Muscle layer of duodenum (tissue), 2 donors: ENCODE measurements around the gene TMEM203.

ENCODE experiments used
- H3K27ac ChIP-seq: one replicate; pipeline ENCODE4 v1.7.0; 2013; ENCODE audit warnings: mild to moderate bottlenecking, low read length
- H3K27me3 ChIP-seq: one replicate; pipeline ENCODE4 v1.7.0; 2013; ENCODE audit warnings: low read depth, mild to moderate bottlenecking, control low read depth, low read length
- H3K36me3 ChIP-seq, 2 donors: one replicate each; pipeline ENCODE4 v1.7.0; 2013; ENCODE audit warnings: low read length in 2 of 2, control low read depth in 1 of 2, mild to moderate bottlenecking in 1 of 2; ENCODE audit not compliant: insufficient read depth in 2 of 2, control insufficient read depth in 1 of 2
- H3K4me1 ChIP-seq, 2 donors: one replicate each; pipeline ENCODE4 v1.7.0; 2013; ENCODE audit warnings: low read length in 2 of 2, mild to moderate bottlenecking in 2 of 2, control low read depth in 1 of 2, moderate library complexity in 1 of 2; ENCODE audit not compliant: insufficient read depth in 2 of 2, control insufficient read depth in 1 of 2
- H3K4me3 ChIP-seq, 2 donors: one replicate each; pipeline ENCODE4 v1.7.0; 2013; ENCODE audit warnings: low read length in 2 of 2, low read depth in 1 of 2, mild to moderate bottlenecking in 1 of 2
- H3K9me3 ChIP-seq, 2 donors: one replicate each; pipeline ENCODE4 v1.7.0; 2013; ENCODE audit warnings: low read length in 2 of 2, control low read depth in 1 of 2, mild to moderate bottlenecking in 1 of 2; ENCODE audit not compliant: control insufficient read depth in 1 of 2
- donor health status: healthy.

The TMEM203 gene

DNA sequence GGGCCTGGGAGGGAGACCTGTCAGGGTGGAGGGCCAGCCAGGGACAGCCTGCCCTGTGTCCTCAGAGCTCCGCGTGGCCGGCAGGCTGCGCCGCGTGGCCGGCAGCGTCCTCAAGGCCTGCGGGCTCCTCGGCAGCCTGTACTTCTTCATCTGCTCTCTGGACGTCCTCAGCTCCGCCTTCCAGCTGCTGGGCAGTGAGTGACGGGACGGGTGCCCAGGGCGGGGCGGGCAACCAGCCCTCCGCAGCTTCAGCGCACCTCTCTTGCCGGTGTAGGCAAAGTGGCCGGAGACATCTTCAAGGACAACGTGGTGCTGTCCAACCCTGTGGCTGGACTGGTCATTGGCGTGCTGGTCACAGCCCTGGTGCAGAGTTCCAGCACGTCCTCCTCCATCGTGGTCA, 27.1 kb upstream of the TMEM203 start:
- H3K4me1 ChIP-seq = peaks cover 0 to 23% of the 10 kb centered on the region in 2 donors
- no peak overlapping the region for H3K27ac ChIP-seq
- H3K4me3 ChIP-seq = no peak overlapping the region
- no peaks in the 10 kb centered on the region for H3K36me3 ChIP-seq
- H3K27me3 ChIP-seq = peaks cover 11% of the 10 kb centered on the region
- no peaks in the 10 kb centered on the region for H3K9me3 ChIP-seq

DNA sequence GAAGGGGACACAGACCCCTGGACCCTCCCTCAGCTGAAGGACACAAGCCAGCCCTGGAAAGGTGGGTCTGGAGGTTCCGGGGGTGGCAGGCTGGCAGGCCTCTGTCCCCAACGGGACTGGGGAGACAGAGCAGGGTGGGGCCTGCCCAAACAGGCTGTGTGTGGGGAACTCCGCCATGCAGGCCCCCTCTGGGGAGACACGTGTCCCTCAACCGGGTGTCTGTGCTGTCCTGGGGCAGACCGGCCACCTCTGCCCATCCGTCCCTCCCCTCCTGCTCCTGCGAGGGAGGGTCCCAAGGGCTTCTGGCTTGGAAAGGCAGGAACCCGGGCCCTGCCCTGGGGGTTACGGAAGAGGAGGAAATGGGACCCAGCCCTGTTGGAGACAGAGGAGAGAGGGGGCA, 26.7 kb upstream of the TMEM203 start:
- Histone ChIP-seq H3K36me3 (no peaks in the 10 kb centered on the region), H3K4me3 (no peak overlapping the region), H3K9me3 (no peaks in the 10 kb centered on the region), H3K27me3 (peaks cover 11% of the 10 kb centered on the region), H3K27ac (no peak overlapping the region), H3K4me1 (peaks cover 0 to 19% of the 10 kb centered on the region in 2 donors)

DNA sequence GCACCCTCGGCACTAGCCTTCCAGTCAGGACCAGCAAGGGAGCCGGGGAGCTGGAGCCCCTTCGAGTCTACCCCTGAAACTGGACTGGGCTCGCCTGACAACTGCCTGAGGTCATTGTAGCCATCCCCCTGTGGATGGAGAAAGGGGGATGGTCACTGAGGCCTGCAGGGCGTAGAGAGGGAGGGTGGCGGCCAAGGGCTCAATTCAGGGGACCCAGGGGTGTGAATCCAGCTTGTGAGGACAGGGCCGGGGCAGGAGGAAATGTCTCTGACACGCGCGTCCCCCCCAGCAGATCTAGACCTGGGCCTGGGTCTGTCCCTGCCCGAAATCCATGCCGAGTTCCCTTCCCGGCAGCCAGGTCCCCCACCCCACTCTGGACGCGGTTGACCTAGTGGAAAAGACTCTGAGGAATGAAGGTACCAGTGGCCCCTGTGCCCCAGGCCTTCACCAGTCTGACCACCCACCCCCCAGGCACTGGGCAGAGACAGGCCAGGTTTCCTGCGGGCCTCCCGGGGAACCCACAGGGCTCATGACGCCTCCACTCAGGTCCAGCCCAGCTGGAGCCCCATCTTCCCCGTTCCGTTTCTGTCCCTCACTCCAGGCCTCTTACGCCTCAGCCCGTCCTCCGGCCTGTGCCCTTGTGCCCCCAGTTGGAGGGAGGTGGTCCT, 26.1 kb upstream of the TMEM203 start:
- H3K9me3 ChIP-seq = no peaks in the 10 kb centered on the region
- H3K4me1 ChIP-seq = peaks cover 0 to 13% of the 10 kb centered on the region in 2 donors
- H3K27me3 ChIP-seq = peaks cover 11% of the 10 kb centered on the region
- no peak overlapping the region for H3K4me3 ChIP-seq
- H3K36me3 ChIP-seq = no peaks in the 10 kb centered on the region
- no peak overlapping the region for H3K27ac ChIP-seq

DNA sequence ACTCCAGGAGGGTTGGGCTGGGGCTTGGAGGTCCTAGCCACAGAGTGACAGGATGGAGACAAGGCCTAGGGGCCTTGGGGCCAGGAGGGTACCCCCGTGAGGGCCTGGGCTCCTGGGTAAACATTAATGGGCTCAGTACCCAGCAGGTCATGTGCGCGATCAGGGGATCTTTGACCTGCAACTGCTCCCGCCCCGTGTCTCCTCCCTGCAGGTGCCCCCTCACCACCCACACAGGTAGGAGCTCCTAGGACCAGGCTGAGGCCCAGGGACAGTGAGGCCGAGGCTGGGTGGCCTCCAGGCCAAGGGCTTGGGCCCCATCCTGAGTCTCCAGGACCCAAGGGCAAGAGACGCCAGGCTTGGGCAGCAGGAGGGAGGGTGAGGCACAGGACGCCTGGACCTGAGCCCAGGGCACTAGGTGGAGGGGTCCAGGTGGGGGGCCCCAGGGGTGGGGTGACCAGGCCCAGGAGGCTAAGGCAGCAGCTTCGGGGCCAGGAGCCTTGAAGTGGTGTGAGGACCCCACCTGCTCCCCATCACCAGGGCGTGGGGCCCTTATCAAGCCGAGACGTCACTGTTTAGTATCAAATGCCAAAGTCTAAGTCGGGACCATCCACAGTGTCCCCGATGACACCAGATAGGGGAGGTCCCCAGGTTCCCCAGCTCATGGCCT, 25.4 kb upstream of the TMEM203 start, which contains the start of gene SLC34A3:
SLC34A3 (plus strand) TSS at position 197 of the 667 bp plus-strand sequence. CDS start 802 bp downstream, outside the sequence.
- H3K36me3 ChIP-seq = no peaks in the 10 kb centered on the region
- peaks cover 0 to 6% of the 10 kb centered on the region in 2 donors for H3K4me1 ChIP-seq
- peaks cover 11% of the 10 kb centered on the region for H3K27me3 ChIP-seq
- H3K9me3 ChIP-seq = no peaks in the 10 kb centered on the region
- H3K27ac ChIP-seq = no peak within 1 kb of the TSS
- no peak within 1 kb of the TSS for H3K4me3 ChIP-seq

DNA sequence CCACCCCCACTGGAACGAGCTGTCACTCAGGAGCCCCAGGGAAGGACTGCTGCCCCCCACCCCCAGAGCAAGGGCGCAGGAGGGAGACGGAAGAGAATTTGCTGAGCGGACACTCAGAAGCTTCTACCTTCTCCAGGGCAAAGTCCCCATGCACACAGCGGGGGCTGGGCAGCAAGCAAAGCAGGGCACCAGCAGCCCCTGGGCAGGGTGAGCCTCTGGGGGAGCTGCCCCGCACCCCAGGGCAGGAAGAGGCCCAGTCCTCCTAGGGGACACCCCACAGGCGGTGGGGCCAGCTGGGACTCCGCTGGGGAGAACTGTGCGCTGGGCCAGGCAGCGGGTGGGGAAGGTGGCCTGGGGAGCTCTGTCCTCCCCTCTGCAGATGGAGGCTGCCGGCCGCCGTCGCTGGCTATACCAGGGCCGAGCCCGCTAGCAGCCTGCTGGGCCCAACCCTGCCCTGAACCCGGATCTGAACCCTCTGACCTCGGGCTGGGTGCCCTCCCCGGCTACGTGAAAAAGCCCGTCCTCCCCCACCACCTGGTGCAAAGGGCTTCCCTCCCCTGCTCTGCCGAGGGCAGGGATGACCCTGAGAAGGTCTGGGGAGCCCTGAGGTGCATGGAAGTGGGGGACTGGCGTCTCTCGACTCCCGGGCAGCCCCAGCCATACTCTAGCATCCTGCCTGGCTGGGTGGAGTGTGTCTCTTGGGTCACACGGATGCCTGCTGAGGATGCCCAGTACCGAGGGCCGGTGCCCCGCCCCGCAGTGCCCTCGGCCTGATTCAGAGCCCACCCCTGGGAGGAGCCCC, 24.7 kb upstream of the TMEM203 start:
- H3K9me3 ChIP-seq = no peaks in the 10 kb centered on the region
- H3K27me3 ChIP-seq = peaks cover 11% of the 10 kb centered on the region
- no peak overlapping the region for H3K4me3 ChIP-seq
- H3K36me3 ChIP-seq = no peaks in the 10 kb centered on the region
- H3K27ac ChIP-seq = no peak overlapping the region
- H3K4me1 ChIP-seq = no peaks in the 10 kb centered on the region

DNA sequence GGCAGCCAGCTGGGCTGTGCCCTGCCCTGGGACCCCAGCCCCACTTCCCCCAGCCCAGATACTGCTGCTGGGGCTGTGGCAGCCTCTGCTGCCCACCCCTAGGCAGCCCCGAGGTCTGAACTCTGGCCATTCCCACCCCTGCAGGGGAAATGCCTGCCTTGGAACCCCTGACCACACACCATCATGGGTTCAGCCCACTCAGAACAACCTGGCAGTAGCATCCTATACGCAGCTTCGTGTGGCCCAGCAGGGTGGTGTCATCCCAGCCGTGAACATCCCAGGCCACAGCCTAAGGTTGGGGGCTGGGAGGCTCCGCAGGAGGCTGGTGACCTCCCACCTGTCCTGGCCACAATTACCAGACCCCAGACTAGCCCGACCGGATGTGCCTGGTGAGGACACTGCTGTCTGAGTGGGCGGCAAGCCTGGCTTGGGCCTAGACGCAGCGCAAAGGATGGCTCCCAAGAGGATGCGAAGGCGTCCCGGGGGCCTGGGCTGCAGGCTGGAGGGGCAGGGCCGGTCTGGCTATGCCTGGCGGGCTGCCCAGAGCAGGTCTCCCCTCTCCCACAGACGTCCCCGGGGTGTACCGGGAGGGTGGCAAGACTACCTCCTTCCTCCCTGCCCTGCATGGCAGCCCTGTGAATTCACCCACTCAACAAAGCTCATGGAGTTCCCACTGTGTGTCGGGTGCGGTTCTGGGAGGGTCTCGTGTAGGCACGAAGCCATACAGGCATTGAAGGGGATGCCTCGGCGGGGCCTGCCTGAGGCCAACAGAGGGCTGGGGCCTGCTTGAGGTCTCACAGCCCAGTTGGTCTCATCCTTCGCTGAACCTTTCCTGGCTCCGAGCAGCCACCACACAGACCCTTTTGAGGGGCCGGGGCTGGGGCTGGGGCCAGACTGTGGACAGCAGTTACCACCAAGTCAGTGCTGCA, 23.8 kb upstream of the TMEM203 start:
- peaks cover 11% of the 10 kb centered on the region for H3K27me3 ChIP-seq
- peaks cover 0 to under 1% of the 10 kb centered on the region in 2 donors for H3K4me1 ChIP-seq
- H3K9me3 ChIP-seq = no peaks in the 10 kb centered on the region
- no peak overlapping the region for H3K4me3 ChIP-seq
- H3K27ac ChIP-seq = no peak overlapping the region
- no peaks in the 10 kb centered on the region for H3K36me3 ChIP-seq

DNA sequence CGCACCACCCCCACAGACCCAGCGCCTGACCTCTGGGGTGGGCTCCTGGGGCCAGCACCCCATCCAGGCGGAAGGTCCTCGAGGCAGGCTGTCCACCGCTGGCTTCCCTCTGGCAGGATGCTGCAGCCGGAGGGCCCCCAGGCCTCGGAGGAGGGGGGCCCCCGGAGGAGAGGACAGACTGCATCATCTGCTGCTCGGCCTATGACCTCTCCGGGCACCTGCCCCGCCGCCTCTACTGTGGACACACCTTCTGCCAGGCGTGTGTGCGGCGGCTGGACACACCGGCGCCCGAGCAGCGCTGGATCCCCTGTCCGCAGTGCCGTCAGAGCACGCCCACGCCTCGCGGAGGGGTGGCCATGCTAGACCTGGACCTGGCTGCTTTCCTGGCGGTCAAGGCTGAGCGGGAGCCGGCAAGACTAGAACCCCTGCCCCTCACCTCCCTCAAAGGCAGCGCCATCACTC, 23.1 kb upstream of the TMEM203 start:
- no peak overlapping the region for H3K4me3 ChIP-seq
- no peaks in the 10 kb centered on the region for H3K36me3 ChIP-seq
- H3K27me3 ChIP-seq = peaks cover 11% of the 10 kb centered on the region
- H3K9me3 ChIP-seq = no peaks in the 10 kb centered on the region
- no peak overlapping the region for H3K27ac ChIP-seq
- H3K4me1 ChIP-seq = peaks cover 0 to 6% of the 10 kb centered on the region in 2 donors

DNA sequence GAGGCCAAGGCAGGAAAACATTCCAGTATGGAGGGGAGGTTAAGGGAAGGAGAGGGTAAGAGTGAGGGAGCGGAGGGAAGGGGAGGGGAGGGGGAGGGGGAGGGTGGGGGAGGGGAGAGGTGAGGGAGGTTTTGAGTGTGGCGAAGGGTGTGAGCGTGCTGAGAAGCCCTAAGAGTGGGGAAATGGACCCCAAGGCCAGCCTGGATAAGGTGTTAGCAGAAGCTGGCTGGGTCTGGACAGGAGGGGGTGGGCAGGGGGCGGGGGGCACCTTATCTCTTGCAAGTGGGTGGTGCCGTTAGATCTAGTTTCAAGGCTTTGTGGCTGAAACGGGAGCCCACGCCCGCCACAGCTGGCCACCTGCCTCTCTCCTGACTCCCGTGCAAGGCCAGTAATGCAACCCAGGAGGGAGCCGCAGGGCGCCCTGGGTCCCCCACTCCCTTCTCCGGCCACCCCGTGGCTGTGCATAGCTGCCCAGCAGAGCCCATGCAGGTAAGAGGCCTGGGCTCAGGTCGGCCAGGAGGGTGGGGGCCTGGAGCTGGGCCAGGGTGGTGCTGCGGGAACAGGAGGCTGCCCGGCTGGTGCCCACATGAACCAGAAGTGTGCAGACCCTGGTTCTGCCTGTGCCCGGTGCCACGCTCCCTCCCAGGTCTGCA, 22.5 kb upstream of the TMEM203 start:
- H3K4me3 ChIP-seq = no peak overlapping the region
- no peaks in the 10 kb centered on the region for H3K9me3 ChIP-seq
- H3K27me3 ChIP-seq = peaks cover 11% of the 10 kb centered on the region
- no peak overlapping the region for H3K27ac ChIP-seq
- no peaks in the 10 kb centered on the region for H3K36me3 ChIP-seq
- peaks cover 0 to 7% of the 10 kb centered on the region in 2 donors for H3K4me1 ChIP-seq

DNA sequence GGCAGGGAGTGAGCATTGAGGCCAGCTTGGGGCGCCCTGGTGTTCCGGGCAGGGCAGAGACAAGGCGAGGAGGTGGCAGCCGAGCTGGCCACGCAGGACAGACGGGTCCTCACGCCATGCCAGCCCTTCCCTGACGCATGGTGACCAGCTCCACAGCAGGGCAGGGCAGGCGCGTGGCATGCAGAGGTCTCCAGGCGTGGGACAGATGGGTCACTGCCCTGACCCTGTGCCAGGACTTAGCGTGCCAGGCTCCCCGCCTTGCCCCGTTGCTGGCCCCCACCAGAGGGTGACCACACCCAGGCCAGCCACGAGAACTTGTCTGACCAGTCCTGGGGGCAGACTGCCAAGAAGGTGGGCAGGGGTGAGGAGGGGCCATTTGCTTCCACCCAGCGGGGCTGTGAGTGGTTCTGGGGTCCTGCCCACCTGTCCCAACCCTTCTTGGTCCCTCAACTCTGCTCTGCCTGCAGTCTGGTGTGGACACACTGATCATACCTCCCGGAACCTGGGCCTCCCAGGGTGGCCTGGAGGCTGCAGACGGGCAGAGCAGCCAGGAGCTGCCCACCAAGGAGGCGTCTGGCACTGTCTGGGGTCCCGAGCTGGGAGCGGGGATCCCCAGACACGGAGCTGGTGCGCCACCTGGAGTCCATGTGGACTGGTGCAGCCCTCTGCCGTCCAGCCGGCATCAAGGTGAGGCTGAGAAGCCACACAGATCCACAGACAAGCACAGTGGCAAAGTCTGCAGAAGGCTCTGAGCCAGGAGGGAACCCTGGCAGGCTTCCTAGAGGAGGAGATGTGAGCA, 21.8 kb upstream of the TMEM203 start, which contains the start of gene RNF224:
RNF224 (plus strand) TSS at position 449 of the 799 bp plus-strand sequence. CDS start 834 bp downstream, outside the sequence.
- Histone ChIP-seq H3K27ac (no peak within 1 kb of the TSS), H3K4me3 (no peak within 1 kb of the TSS), H3K27me3 (peaks cover 11% of the 10 kb centered on the region), H3K9me3 (no peaks in the 10 kb centered on the region), H3K4me1 (peaks cover 0 to 14% of the 10 kb centered on the region in 2 donors), H3K36me3 (no peaks in the 10 kb centered on the region)
